Measurements from ENCODE around the gene POU6F1.

POU6F1 gene

DNA sequence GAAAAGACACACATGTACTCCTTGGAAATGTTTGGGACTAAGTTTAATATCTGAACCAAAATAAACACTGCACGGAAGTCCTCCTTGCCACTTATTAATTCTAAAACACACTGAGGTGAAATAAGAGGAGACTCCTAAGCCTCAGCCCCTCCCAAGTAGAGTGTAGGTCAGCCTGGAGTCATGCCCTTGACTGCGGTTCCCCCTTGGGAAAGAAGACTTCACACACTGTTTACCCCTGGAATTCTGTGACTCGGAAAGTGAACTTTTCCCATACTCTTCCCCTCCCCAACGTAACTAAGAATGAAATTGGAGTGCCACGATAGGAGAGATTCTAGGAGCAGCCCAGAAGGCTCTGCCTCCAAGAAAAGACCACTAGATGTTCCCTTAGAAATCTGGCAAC lies 36.3 kb downstream of the POU6F1 start:
- no peak overlapping the region for H3K4me3 ChIP-seq (ENCODE audit: low read length)
- no peak for TF ChIP-seq ZNF274 (IDR thresholded peaks at IDR 0.05; ENCODE audit: low read depth, low read length)

DNA sequence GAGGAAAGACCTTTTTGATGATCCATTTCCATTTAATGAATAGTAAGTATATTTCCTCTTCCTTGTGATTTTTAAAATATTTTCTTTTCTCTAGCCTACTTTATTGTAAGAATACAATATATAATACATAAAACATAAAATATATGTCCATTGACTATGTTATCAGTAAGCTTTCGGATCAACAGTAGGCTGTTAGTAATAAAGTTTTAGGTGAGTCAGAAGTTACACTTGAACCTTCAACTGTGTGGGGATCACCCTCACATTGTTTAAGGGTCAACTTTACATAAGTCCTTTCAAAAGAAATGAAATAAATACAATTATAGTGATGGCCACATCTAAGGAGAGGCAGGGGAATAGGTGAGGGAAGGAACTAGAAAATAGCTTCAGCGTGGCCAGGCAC lies 40.0 kb downstream of the POU6F1 start:
- TF ChIP-seq ZNF274 (IDR thresholded peaks at IDR 0.05; ENCODE audit: low read depth, low read length), result no peak
- no peak overlapping the region for H3K4me3 ChIP-seq (ENCODE audit: low read length)

DNA sequence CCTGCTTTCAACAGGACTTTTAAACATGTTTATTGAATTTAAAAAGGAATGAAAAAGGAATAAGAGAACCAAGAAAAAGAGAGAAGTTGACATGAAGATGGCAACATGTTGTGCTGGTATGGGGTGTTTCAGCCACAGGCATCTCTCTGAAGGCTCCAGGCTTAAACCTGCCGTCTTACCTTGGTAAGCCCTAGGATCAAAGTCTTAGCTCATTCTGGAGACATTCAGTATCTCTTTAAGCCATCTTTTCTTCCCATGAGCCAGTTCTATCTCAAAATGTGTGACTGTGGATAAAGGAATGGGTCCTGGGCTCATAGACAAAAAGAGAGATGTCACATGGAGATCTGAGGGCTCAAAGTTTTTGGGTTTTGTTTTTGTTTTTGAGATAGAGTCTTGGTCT lies 43.4 kb downstream of the POU6F1 start:
- H3K4me3 ChIP-seq (ENCODE audit: low read length), result no peak overlapping the region
- TF ChIP-seq ZNF274 (IDR thresholded peaks at IDR 0.05; ENCODE audit: low read depth, low read length), result no peak

DNA sequence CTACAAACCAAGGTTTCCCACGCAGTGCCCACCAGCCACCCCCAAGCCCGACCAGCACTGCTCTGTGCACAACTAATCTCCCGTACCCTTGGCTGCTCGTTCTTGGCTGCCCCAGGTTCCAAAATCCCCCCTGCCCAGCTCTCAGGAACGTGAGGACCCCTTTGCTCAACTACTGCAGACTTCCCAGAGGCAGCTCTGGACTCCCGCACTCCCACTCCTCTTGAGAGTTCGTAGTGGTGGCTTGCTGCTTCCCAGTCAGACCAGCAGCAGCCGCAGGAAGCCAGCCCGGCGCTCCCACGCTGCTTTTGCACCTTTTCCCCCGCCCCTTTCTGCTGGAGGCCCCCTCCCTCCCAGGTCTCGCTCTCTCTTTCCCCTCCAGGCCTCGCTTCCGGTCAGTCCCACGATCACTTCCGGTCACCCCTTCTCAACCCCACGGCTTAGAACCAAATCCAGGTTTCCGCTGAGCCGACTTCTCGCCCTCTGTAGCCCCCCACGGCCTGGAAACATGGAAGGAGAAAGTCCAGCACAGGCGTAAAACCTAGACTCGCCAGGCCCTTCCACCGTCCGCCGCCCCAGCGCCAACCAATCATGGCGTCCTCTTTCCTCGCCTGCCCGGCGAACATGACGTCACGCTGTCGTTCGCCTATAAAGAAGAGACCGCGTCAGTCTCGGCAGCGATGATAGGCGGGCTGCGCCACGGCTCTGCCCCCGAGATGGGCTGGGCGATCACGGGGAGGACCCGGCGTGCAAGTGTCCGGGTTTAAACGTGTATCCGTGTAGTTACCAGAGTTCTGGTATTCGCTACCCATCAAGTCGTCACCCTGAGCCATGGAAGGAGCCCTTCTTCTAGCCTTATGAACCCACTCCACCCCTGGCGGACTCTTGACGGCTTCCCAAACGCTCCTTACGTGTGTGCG lies 45.1 kb downstream of the POU6F1 start, which contains the start of gene TFCP2:
TFCP2 (minus strand) TSS at position 621 of the 917 bp plus-strand sequence. CDS start 713 bp downstream, outside the sequence.
- H3K4me3 ChIP-seq (ENCODE audit: low read length), result peak within 1 kb of the TSS; percentile 89
- TF ChIP-seq ZNF274 (IDR thresholded peaks at IDR 0.05; ENCODE audit: low read depth, low read length), result no peak

DNA sequence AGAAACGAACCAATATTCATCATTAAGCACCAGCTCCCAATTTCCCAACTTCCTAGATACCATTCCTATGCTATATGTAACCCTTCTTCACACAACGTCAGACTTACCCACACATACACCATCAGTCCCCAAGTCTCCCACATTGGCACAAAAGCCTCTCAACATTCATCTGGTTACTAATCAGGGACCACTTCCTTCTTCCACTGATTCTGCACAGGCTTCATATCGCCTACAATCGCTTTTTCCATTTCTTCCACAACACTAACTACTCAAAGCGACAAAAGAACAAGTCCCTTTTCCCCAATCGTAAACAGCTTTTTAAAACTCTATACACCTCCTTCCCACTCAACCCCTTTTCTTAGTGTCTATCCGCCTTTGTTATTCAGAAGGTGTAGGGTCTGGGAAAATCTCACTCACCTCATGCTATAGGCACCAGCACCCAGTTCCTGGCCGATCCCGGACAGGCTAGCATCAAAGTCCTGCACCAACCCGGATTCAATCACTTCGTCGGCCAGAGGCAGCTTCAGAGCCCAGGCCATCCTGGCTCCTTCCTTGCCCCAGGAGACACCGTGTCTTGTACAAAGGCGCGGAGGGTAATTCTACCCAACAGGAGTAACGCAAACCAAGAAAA lies 45.9 kb downstream of the POU6F1 start:
- TF ChIP-seq ZNF274 (IDR thresholded peaks at IDR 0.05; ENCODE audit: low read depth, low read length), result no peak
- peak overlapping the region; percentile 89 for H3K4me3 ChIP-seq (ENCODE audit: low read length)

DNA sequence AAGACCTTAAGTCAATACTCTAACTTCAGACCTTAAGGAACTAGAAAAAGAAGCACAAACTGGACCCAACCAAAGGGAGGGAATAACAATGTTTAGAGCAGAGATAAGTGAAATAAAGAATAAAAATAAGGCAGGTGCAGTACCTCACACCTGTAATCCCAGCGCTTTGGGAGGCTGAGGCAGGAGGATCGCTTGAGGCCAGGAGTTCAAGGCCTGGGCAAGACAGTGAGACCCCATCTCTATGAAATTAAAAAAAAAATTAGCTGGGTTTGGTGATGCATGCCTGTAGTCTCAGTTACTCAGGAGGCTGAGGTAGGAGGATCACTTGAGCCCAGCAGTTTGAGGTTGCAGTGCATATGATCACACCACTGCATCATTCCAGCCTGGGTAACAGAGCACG lies 54.1 kb downstream of the POU6F1 start:
- TF ChIP-seq ZNF274 (IDR thresholded peaks at IDR 0.05; ENCODE audit: low read depth, low read length), result no peak

DNA sequence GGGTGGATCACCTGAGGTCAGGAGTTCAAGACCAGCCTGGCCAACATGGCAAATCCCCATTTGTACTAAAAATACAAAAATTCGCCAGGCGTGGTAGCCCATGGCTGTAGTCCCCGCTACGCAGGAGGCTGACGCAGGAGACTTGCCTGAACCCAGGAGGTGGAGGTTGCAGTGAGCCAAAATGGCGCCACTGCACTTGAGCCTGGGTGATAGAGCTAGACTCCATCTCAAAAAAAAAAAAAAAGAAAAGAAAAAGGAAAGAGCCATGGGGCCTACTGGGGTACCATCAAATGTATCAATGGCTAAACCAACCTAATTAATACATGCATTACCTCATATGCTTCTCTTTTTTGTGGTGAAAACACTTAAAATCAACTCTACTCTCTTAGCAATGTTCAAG lies 55.6 kb downstream of the POU6F1 start:
- no peak overlapping the region for H3K4me3 ChIP-seq (ENCODE audit: low read length)
- no peak for TF ChIP-seq ZNF274 (IDR thresholded peaks at IDR 0.05; ENCODE audit: low read depth, low read length)

More for the DNA sequence above, 54.1 kb downstream of the POU6F1 start:
- no peak overlapping the region for H3K4me3 ChIP-seq (ENCODE audit: low read length)

DNA sequence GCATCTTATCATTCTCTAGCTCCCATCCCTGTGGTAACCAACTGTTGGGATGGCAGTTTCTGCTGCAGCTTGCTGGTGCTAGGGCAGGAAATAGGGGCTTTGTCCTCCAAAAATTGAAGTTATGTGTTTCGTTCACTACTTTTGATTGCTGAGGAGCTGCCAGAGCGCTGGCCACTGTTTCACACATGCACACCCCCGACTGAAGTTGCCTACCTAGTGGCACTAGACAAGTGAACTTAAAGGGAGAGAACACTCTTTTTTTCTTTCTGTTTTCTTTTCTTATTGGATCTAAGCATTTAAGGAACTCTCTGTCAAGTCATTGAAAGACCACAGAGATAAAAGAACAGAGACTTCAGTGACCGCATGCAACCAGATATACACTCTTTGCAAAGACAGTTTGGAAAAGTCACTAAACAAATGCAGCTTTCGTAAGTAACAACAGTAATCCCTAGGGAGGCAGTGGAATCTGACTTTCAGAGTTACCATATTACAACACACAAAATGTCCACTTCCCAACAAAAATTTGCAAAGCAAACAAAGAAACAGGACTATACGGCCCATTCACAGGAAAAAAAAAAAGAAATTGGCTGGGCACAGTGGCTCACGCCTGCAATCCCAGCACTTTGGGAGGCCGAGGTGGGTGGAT lies 56.9 kb downstream of the POU6F1 start:
- no peak for TF ChIP-seq ZNF274 (IDR thresholded peaks at IDR 0.05; ENCODE audit: low read depth, low read length)
- no peak overlapping the region for H3K4me3 ChIP-seq (ENCODE audit: low read length)

DNA sequence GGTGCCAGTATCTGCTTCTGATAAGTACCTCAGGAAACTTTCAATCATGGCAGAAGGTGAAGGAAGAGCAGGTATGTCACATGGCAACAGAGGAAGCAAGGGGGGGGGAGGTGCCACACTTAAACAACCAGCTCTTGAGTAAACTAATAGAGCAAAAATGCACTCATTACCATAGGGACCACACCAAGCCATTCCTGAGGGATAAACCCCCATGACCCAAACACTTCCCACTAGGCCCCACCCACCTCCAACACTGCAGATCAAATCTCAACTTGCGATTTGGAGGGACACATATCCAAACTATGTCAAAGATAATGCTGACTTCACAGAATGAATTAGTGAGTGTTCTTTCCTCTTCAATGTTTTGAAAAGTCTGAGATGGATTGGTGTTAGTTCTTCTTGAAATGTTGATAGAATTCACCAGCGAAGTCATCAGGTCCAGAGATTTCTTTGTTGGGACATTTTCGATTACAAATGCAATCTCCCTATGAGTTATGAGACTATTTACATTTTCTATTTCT lies 61.6 kb downstream of the POU6F1 start:
- no peak for TF ChIP-seq ZNF274 (IDR thresholded peaks at IDR 0.05; ENCODE audit: low read depth, low read length)
- no peak overlapping the region for H3K4me3 ChIP-seq (ENCODE audit: low read length)

DNA sequence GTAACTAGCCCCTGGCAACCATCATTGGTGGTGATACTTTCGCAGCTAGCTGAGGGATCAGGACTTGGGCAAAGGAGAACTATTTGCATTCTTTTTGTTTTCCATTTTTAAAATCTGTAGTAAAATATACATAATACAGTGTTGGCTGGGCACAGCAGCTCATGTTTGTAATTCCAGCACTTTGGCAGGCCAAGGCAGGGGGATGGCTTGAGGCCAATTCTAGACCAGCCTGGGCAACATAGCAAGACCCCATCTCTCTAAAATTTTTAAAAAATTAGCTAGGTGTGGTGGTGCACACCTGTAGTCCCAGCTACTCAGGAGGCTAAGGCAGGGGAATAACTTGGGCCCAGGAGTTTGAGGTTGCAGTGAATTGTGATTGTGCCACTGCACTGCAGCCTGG lies 64.9 kb downstream of the POU6F1 start:
- H3K4me3 ChIP-seq (ENCODE audit: low read length), result no peak overlapping the region
- no peak for TF ChIP-seq ZNF274 (IDR thresholded peaks at IDR 0.05; ENCODE audit: low read depth, low read length)

DNA sequence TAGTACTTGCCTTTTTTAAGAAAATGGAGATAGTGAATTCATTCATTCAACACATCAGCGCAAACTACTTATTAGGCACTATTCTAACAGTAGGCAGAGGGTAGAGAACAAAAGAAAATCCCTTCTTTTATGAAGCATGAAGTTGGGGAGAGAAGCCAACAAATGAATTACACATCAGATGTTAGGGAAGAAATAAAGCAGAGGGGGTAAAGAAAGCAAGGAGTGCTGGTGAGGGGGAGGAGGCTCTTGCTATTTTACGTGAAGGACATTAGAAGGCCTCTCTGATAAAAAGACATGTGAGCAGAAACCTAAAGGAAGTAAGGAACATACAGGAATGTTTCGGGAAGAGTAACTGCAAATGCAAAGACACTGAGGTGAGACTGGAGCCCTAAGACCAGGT lies 67.1 kb downstream of the POU6F1 start:
- no peak for TF ChIP-seq ZNF274 (IDR thresholded peaks at IDR 0.05; ENCODE audit: low read depth, low read length)
- H3K4me3 ChIP-seq (ENCODE audit: low read length), result no peak overlapping the region

DNA sequence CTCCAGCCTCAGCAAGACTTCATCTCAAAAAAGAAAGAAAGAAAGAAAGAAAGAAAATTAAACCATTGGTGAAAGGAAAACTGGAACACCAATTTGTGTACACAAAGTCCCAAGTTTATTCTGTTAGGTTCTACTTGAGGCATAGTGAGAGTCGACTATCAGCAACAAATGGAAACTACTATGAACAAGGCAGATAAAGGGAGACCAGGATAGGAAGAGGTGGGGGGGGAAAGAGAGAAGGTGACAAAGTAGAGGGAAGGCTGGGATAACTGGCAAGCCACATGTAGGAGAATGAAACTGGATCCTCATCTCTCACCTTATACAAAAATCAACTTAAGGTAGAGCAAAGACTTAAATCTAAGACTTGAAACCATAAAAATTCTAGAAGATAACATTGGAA lies 70.6 kb downstream of the POU6F1 start:
- TF ChIP-seq ZNF274 (IDR thresholded peaks at IDR 0.05; ENCODE audit: low read depth, low read length), result no peak
- no peak overlapping the region for H3K4me3 ChIP-seq (ENCODE audit: low read length)

DNA sequence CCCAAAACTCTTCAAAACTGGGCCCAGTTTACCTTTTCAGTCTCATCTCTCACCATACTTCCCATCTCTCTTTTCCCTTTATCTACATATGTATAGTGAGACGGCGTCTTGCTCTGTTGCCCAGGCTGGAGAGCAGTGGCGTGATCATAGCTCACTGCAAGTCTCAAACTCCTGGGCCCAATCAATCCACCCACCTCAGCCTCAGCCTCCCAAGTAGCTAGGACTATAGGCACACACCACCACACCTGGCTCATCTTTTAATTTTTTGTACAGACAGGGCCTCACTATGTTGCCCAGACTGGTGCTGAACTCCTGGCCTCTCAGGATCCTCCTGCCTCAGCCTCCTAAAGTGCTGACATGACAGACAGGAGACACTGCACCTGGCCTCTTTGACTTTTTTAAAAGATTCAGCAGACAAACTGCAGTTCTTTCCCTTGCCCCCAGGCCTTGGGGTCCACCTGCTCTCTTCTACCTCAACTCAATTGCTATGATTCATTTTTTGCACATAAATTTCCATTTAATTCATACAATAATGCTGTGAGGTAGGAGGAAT lies 78.5 kb downstream of the POU6F1 start:
- TF ChIP-seq ZNF274 (IDR thresholded peaks at IDR 0.05; ENCODE audit: low read depth, low read length), result no peak
- no peak overlapping the region for H3K4me3 ChIP-seq (ENCODE audit: low read length)
